ENCODE measurements around the gene ENDOG. TPM values are rescaled to one million over a fixed set of nuclear protein-coding genes. Genes with fewer than 3 reads are reported as not detected.

The ENDOG gene
- 36.6 and 54.0 TPM in 2 replicates for total RNA-seq

- FAIRE-seq (peak; percentile 7), DNase-seq (ENCODE audit: low read depth) (peak; percentile 91)
- TF ChIP-seq CTCF (IDR thresholded peaks at IDR 0.05; ENCODE audit: insufficient read depth, low read length, severe bottlenecking) = peak; percentile 100
- H3K4me3 ChIP-seq (ENCODE audit: low read depth, low read length) = peak within 1 kb of the TSS; percentile 71
- peaks cover 15% of the 10 kb centered on the region for H3K36me3 ChIP-seq (ENCODE audit: control insufficient read depth, insufficient read depth, low read length)
- H3K27me3 ChIP-seq (ENCODE audit: control insufficient read depth, insufficient read depth, low read length) = no peaks in the 10 kb centered on the region
These were observed at the start of gene ENDOG for GRCh38 chr9:128818099-128818838. TSS of gene ENDOG (plus strand) at chr9:128818500. CDS start at chr9:128818685, 185 bp downstream.

GRCh38 chr9:128768606-128769005 is 49.7 kb upstream of the ENDOG start:
- DNase-seq (ENCODE audit: low read depth) (no peak), FAIRE-seq (no peak)
- TF ChIP-seq CTCF (IDR thresholded peaks at IDR 0.05; ENCODE audit: insufficient read depth, low read length, severe bottlenecking) = no peak
- H3K4me3 ChIP-seq (ENCODE audit: low read depth, low read length) = no peak overlapping the region
- peaks cover 2% of the 10 kb centered on the region for H3K36me3 ChIP-seq (ENCODE audit: control insufficient read depth, insufficient read depth, low read length)
- no peaks in the 10 kb centered on the region for H3K27me3 ChIP-seq (ENCODE audit: control insufficient read depth, insufficient read depth, low read length)

- Histone ChIP-seq H3K36me3 (ENCODE audit: control insufficient read depth, insufficient read depth, low read length) (no peaks in the 10 kb centered on the region), H3K27me3 (ENCODE audit: control insufficient read depth, insufficient read depth, low read length) (no peaks in the 10 kb centered on the region), H3K4me3 (ENCODE audit: low read depth, low read length) (peak overlapping the region; percentile 89)
- DNase-seq (ENCODE audit: low read depth) = no peak
- no peak for FAIRE-seq
- no peak for TF ChIP-seq CTCF (IDR thresholded peaks at IDR 0.05; ENCODE audit: insufficient read depth, low read length, severe bottlenecking)
These were observed 47.8 kb upstream of the ENDOG start for GRCh38 chr9:128770286-128771030.

GRCh38 chr9:128771094-128771721 is 47.1 kb upstream of the ENDOG start:
- peak; percentile 33 for DNase-seq (ENCODE audit: low read depth)
- FAIRE-seq = no peak
- Histone ChIP-seq H3K36me3 (ENCODE audit: control insufficient read depth, insufficient read depth, low read length) (no peaks in the 10 kb centered on the region), H3K27me3 (ENCODE audit: control insufficient read depth, insufficient read depth, low read length) (no peaks in the 10 kb centered on the region), H3K4me3 (ENCODE audit: low read depth, low read length) (peak overlapping the region; percentile 89)
- no peak for TF ChIP-seq CTCF (IDR thresholded peaks at IDR 0.05; ENCODE audit: insufficient read depth, low read length, severe bottlenecking)

GRCh38 chr9:128771745-128772519 is 46.4 kb upstream of the ENDOG start, which contains the start of gene ZER1:
TSS of gene ZER1 (minus strand) at chr9:128771927. CDS start at chr9:128755565, 16,362 bp downstream.
- no peak for TF ChIP-seq CTCF (IDR thresholded peaks at IDR 0.05; ENCODE audit: insufficient read depth, low read length, severe bottlenecking)
- Histone ChIP-seq H3K4me3 (ENCODE audit: low read depth, low read length) (peak within 1 kb of the TSS; percentile 89), H3K27me3 (ENCODE audit: control insufficient read depth, insufficient read depth, low read length) (no peaks in the 10 kb centered on the region), H3K36me3 (ENCODE audit: control insufficient read depth, insufficient read depth, low read length) (no peaks in the 10 kb centered on the region)
- DNase-seq (ENCODE audit: low read depth) = peak; percentile 57
- FAIRE-seq = no peak
